HG03139 (cell line): ENCODE results near the gene ZBTB8OS.
"Not testable (repeated sequence)": the region's sequence is repeated elsewhere in the genome, so short reads cannot be mapped to it uniquely, and the experiment has no call there.

Source experiments
- ATAC-seq: cut with Tn5 transposase; IDR thresholded peaks from one replicate; pipeline ENCODE4 v1.9.1; 2021; ENCODE audit not compliant: unreplicated experiment

ZBTB8OS gene

DNA sequence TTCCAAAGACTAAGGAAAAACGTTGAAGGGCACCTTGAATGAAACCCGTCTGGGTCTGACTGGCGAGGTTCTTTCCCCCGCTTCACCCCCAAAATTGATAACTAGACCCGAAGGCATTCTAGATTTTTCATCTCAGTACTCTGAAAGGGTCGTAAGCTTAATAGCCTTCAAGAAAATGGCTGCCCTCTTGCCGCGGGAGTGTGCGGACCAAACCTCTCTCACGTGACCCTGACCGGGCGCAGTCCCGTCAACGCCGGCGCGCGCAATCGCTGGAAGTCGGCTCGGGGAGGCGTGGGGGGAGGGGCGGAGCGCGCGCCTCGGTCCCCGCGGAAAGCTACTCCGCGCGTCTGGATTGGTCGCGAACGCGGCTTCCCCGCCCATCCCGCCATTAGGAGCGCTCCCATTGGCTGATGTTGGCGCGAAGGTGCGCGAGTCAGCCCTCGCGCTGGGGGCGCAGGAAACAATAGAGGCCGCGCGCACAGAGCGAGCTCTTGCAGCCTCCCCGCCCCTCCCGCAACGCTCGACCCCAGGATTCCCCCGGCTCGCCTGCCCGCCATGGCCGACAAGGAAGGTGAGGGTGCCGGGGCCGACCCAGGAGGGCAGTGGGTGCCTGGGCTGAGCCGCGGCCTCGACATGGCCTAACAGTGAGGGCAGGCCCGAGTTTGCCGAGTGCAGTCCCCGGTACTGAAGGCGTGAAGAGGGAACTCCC lies 556 bp upstream of the ZBTB8OS start, which contains the start of gene RBBP4:
TSS of gene RBBP4 (plus strand) at position 457 of the 709 bp plus-strand sequence. CDS start at position 556, 99 bp downstream.
- peak; percentile 70 for ATAC-seq

DNA sequence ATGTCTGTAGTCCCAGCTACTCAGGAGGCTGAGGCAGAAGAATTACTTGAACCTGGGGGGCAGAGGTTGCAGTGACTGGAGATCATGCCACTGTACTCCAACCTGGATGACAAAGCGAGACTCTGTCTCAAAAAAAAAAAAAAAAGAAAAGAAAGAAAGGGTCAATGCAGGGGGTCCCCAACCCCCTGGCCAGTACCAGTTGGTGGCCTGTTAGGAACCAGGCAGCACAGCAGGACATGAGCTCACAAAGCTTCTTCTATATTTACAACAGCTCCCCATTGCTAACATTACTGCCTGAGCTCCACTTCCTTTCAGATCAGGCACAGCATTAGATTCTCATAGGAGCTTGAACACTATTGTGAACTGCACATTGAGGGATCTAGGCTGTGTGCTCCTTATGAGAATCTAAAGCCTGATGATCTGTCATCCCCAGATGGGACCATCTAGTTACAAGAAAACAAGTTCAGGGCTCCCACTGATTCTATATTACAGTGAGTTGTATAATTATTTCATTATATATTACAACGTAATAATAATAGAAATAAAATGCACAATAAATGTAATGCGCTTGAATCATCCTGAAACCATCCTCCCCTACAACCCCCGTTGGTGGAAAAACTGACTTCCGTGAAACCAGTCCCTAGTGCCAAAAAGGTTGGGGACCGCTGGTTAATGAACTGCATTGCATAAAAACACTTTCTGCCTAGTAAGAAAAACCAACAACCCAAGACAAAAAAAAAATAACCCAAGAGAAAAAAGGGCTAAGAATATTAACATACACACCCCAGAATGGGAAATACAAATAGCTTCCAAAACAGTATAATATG lies 2.8 kb downstream of the ZBTB8OS start:
- no peak for ATAC-seq

DNA sequence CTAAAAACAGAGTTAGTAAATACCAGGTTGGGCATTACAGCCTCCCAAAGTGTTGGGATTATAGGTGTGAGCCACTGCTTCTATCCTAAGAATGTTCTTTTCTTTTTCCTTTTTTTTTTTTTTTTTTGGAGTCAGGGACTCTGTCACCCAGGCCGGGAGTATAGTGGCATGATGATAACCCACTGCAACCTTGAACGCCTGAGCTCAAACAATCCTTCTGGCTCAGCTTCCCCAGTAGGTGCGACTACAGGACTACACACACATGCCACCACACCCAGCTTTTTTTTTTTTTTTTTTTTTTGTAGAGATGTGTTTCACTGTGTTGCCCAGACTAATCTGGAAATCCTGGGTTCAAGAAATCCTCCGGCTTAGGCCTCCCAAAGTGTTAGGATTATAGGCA lies 5.9 kb downstream of the ZBTB8OS start:
- no peak for ATAC-seq

DNA sequence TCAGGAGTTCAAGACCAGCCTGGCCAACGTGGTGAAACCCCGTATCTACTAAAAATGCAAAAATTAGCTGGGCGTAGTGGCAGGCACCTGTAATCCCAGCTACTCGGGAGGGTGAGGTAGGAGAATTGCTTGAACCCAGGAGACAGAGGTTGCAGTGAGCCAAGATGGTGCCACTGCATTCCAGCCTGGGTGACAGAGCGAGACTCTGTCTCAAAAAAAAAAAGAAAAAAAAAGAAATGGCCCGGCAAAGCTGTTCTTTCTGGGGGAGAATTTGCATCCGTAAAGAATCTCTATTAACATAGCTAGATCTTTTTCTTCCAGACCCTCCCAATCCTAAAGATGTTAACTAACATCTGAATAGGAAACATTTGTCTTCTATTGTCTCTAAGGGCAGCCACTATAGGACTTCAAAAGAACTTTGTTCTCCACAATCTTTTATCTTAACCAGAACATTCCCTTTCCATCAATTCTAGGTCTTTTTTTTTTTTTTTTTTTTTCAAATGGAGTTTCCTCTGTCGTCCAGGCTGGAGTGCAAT lies 8.0 kb downstream of the ZBTB8OS start:
- not testable (repeated sequence) for ATAC-seq

DNA sequence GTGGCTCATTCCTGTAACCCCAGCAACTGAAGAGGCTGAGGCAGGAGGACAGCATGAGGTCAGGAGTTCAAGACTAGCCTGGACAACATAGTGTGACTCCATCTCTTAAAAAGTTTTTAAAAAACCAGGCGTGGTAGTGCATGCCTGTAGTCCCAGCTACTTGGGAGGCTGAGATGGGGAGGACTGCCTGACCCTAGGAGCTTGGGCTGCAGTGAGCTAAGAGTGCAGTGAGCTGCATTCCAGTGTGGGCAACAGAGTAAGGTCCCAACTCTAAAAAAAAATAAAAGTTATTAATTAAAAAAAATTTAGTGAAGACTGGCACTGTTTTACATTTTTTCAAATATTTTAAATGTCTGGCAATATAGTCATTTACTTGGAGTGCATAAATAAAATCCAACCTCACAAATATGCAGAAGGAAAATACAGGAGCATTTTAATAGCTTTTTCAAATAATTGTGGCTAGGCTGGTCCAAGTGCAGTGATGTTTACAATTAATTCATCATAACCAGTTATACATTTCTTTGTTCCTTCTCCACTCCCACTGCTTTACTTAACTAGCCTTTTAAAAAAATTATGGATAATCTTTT lies 10.8 kb downstream of the ZBTB8OS start:
- no peak for ATAC-seq

DNA sequence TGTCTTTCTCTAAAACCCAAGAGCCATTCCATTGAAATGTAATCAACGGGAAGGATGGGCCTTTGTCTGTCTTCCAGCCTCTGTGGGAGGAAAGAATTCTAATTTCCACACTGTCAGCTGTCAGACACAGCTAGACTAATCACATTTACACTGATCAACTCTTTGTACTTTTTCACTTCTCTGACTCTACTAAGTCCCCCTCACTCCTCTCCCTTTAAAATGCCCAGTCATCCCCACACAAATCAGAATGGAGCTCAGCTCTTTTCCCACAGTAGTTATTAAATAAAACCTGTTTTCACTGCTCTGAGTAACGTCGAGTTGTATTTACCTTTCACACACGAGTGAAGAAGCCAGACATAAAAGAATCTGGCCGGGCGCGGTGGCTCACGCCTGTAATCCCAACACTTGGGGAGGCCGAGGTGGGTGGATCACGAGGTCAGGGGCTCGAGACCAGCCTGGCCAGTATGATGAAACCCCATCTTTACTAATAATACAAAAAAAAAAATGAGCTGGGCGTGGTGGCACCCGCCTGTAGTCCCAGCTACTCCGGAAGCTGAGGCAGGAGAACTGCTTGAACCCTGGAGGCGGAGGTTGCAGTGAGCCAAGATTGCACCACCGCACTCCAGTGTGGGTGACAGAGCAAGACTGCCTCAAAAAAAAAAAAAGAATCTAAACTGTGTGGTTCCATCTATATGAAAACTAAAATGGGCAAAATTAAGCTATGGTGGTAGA lies 13.3 kb downstream of the ZBTB8OS start:
- no peak for ATAC-seq

DNA sequence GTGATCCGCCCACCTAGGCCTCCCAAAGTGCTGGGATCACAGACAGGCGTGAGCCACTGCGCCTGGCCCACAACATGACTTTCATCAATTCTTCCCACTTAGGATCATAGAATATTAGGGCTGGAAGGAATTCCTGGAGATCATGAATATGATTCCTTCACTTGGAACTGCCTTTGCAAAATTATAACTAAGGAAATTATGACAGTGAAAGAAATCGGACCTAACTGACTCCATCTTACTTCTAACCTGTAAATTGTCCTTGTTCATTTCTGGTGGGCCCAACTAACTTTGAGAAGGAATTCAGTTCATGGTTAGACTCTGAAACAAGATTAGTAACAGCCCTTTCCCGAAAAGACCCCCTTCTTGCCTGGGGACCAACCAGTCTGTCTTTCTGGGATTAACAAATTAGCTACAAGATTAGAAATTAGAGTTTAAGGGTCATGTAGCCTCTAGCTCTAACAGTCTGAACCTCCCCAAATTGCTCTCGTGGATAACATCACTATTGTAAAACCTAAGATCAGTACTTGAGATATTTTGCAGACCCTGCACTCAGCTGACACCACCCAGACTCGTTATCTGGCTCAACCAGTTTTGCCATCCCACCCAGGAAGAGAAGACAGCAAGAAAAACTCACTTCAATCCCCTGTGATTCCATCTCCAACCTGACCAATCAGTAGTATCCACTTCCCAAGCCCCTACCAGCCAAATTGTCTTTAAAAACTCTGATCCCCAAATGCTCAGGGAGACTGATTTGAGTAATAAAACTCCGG lies 14.7 kb downstream of the ZBTB8OS start:
- ATAC-seq = no peak

DNA sequence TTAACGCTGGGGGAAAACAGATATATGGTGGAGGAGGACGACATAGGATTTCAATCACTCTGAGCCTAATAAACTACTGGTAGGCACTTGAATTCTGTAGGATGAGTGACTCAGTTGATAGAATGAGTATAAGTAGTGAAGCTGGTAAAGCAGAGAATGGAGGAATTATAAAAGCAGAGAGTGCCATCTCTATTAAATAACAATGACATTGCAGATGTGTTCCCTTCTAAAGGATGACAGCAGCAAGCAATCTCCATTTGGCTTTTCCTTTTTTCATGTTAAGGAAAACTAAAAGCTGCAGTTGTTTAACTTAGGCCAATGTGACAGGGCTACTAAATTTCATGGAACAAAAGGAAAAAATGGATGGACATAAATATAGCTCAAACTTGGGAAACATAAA lies 17.5 kb downstream of the ZBTB8OS start:
- ATAC-seq = no peak

DNA sequence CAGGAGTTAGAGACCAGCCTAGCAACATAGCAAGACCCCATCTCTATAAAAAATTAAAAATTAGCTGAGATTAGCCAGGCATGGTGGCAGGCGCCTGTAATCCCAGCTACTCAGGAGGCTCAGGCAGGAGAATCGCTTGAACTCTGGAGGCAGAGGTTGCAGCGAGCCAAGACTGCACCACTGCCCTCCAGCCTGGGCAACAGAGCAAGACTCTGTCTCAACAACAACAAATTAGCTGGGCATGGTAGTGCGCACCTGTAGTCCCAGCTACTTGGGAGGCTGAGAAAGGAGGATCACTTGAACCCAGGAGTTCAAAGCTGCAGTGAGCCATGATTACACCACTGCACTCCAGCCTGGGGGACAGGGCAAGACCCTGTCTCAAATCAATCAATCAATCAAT lies 20.2 kb downstream of the ZBTB8OS start:
- not testable (repeated sequence) for ATAC-seq

DNA sequence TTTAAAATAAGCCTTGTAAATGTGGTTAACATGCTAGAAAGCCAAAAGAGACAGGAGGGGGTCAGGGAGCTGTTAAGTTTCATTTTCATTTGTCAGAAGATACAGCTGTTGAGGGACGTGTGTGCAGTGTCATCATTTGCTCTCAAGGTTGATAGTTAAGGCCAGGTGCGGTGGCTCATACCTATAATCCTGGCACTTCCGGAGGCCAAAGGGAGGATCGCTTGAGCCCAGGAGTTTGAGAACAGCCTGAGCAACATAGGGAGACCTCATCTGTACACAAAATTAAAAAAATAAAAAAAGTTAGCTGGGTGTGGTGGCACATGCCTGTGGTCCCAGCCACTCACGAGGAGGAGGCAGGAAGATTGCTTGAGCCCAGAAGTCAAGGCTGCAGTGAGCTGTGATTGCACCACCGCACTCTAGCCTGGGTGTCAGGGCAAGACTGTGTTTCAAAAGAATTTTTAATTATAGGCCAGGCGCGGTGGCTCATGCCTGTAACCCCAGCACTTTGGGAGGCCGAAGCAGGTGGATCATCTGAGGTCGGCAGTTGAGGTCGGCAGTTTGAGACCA lies 22.7 kb downstream of the ZBTB8OS start:
- peak; percentile 68 for ATAC-seq

DNA sequence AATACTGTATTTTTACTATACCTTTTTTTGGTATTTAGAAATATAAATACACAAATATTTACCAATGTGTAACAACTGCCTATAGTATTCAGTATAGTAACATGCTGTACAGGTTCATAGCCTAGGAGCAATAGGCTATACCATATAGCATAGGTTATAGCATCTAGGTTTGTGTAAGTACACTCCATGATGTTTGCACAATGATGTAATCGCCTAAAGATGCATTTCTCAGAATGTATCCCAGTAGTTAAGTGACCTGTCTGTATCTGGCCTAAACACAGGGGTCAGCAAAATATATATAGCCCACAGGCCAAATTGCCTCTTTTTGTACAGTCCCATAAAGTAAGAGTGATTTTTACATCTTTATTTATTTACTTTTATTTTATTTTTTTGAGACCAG lies 24.2 kb downstream of the ZBTB8OS start:
- no peak for ATAC-seq

DNA sequence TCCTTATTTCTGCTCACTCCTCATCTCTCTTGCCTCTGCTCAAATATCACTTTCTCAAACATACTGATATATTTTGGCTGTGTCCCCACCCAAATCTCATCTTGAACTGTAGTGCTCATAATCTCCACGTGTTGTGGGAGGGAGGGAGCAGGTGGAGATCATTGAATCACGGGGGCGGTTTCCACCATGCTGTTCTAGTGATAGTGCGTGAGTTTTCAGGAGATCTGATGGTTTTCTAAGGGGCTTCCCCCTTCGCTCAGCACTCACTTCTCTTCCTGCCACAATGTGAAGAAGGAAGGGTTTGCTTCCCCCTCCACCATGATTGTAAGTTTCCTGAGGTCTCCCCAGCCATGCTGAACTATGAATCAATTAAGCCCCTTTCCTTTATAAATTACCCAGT lies 26.6 kb downstream of the ZBTB8OS start:
- ATAC-seq = no peak

DNA sequence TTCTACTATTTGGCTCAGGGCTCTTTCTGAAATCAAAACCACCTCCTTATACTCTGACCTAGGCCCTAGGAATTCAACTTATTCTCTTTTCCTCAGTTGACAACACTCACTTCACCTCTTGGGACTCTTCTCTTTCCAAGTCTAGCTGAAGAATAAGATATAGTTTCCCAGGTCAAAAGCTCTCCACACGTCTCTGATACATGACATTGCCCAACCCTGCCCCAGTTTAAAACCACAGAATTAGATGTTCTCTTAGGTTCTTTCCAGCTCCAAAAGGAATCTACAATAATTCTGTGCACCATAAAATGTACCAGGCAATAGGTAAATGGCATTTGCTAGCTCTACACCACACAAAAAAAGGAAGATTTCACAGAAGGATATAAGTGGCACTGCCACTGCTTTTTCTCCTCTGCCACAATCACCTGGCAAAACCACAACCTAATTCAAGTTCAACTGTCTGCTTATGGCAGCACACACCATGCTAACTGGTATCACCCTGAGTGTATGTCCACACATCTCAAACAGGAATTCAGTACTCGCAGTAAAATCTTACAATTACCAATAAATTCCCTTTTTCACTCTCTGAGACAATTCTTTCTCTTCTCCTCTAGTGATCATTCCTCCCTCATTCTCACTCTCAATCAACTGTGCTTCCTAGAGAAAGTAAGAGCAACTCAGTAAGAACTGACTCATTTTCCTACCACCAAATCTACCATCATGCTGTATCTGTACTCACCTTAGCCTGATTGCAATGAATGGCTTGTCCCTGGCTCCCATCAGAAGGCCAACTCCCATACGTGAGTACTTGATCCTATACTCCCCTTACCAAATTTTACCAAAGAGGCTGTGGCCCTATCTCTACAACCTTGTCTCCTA lies 27.3 kb downstream of the ZBTB8OS start:
- ATAC-seq = no peak

DNA sequence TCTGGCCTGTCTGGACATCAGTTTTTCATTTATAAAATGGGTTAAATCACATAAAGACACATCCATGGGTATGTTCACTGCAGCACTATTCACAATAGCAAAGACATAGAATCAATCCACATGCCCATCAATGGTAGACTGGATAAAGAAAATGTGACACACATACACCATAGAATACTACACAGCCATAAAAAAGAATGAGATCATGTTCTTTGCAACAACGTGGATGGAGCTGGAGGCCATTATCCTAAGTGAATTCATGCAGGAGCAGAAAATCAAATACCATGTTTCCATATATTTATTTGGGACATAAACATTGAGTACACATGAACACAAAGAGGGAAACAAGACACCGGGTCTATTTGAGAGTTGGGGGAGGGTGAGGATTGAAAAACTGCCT lies 28.1 kb downstream of the ZBTB8OS start:
- no peak for ATAC-seq

DNA sequence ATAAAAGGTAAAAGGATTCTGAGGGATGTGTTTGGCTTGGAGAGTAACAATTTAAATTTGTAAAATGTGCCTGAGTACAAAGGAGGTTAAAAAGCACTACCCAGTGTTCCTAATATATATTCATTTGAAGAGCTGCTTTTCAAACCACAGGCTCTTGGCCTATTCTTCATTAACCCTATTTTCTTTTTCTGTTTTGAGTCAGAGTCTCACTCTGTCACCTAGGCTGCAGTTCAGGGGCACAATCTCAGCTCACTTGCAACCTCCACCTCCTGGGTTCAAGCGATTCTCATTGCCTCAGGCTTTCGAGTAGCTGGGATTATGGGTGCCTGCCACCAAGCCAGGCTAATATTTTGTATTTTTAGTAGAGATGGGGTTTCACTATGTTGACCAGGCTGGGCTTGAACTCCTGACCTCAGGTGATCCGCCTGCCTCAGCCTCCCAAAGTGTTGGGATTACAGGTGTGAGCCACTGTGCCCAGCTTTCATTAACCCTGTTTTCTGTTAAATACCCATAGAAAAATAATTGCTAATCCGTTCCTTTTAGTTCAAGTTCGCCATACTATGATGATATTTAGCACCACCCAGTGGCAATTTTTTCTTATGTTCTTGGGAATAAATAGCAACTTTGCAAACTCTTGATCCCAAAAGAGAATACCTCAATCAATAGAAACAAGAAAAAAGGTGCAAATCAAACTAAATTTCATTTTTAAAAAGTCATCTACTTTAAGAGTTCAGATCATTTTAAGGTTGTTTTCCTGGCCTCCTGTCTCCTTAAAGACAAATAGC lies 30.5 kb downstream of the ZBTB8OS start:
- peak; percentile 71 for ATAC-seq

DNA sequence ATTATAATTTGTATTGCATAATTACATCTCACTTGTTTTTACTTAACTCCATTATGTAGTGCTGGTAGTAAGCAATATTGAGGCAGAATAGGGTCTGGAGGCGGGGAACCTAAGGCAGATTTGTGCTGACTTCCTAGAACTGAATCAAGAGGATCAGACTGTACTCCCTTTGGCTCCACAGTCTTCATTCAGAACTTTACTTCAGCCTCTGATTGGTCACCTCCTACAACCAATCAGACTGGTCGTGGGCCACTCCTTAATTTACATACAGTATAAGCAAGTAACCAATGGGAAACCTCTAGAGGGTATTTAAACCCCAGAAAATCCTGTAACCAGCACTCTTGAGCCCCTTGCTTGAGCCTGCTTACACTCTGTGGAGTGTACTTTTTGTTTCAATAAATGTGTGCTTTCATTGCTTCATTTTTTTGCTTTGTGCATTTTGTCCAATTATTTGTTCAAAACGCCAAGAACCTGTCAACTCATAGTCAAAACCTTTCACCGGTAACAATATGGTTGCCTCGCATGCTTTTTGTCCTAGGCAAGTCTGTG lies 31.6 kb downstream of the ZBTB8OS start:
- ATAC-seq = no peak

DNA sequence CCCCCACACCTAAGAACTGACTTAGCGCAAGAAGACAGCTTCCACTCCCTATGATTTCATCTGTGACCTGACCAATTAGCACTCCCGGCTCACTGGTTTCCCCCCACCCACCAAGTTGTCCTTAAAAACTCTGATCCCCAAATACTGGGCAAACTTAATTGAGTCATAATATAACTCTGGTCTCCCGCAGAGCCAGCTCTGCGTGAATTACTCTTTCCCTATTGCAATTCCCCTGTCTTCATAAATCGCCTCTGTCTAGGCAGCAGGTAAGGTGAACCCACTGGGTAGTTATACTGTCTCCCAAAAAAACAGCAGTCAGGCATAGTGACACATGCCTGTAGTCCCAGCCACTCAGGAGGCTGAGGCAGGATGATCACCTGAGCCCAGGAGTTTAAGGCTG lies 36.9 kb downstream of the ZBTB8OS start:
- ATAC-seq = no peak
